WTC11 (cell line): ENCODE measurements around the gene TAF4. TPM values are rescaled to one million over a fixed set of nuclear protein-coding genes. Genes with fewer than 3 reads are reported as not detected.

Experiments used
- ATAC-seq: fragments of 200-7000 bp; cut with Tn5 transposase; 2 replicates; pipeline ENCODE4 v1.10.0; 2021; ENCODE audit warnings: mild to moderate bottlenecking, moderate library complexity
- CTCF ChIA-PET: fragments of 300-600 bp; sonication (Branson Sonifier 250); formaldehyde crosslinking; loops from one replicate; lab custom pipeline; 2021; ENCODE audit warnings: antibody characterized with exemption; lab: Charles Lee
- POLR2A ChIA-PET: fragments of 350-600 bp; sonication (Branson Sonifier 250); formaldehyde crosslinking; loops from one replicate; lab custom pipeline; 2021; ENCODE audit warnings: antibody characterized with exemption; lab: Charles Lee
- DNase-seq: peaks from one replicate; pipeline ENCODE4 v3.0.0; 2021; ENCODE audit warnings: low spot score
- H3K27ac Mint-ChIP-seq: 2 replicates; pipeline ENCODE4 v1.8.0; 2021; ENCODE audit warnings: mixed read lengths
- H3K27me3 Mint-ChIP-seq: 2 replicates; pipeline ENCODE4 v1.8.0; 2021; ENCODE audit warnings: low read depth, mild to moderate bottlenecking, moderate library complexity, mixed read lengths
- H3K36me3 Mint-ChIP-seq: 2 replicates; pipeline ENCODE4 v1.8.0; 2021; ENCODE audit warnings: mixed read lengths
- H3K4me1 Mint-ChIP-seq: 2 replicates; pipeline ENCODE4 v1.8.0; 2022; ENCODE audit warnings: mixed read lengths
- H3K4me3 Mint-ChIP-seq: 2 replicates; pipeline ENCODE4 v1.8.0; 2021; ENCODE audit warnings: mild to moderate bottlenecking, moderate library complexity, mixed read lengths
- H3K9me3 Mint-ChIP-seq: 2 replicates; pipeline ENCODE4 v1.8.0; 2021; ENCODE audit warnings: mixed read lengths
- AR ChIP-seq: fragments of 250-450 bp; sonication (Bioruptor Pico); IDR thresholded peaks from 2 replicates; pipeline ENCODE4 v1.9.0; 2021; ENCODE audit warnings: mild to moderate bottlenecking
- GABPB1 ChIP-seq: sonication (generic); formaldehyde crosslinking; IDR thresholded peaks from 2 replicates; pipeline ENCODE4 v1.8.1; 2023; ENCODE audit warnings: mild to moderate bottlenecking, missing genetic modification reagents
- GTF2I ChIP-seq: fragments of 250-450 bp; sonication (Bioruptor Pico); conservative IDR thresholded peaks from 2 replicates; pipeline ENCODE4 v1.4.0; 2021; ENCODE audit warnings: mild to moderate bottlenecking
- NFATC4 ChIP-seq: fragments of 250-450 bp; sonication (Bioruptor Pico); IDR thresholded peaks from 2 replicates; pipeline ENCODE4 v1.9.0; 2021; ENCODE audit warnings: mild to moderate bottlenecking
- OVOL2 ChIP-seq: fragments of 250-450 bp; sonication (Bioruptor Pico); IDR thresholded peaks from 2 replicates; pipeline ENCODE4 v1.9.0; 2021; ENCODE audit warnings: mild to moderate bottlenecking, borderline replicate concordance
- RORB ChIP-seq: fragments of 250-450 bp; sonication (Bioruptor Pico); IDR thresholded peaks from 2 replicates; pipeline ENCODE4 v1.9.0; 2021; ENCODE audit warnings: mild to moderate bottlenecking
- TEAD1 ChIP-seq: sonication (generic); formaldehyde crosslinking; IDR thresholded peaks from 2 replicates; pipeline ENCODE4 v1.8.0; 2022; ENCODE audit warnings: mild to moderate bottlenecking, missing genetic modification reagents
- TP53 ChIP-seq: sonication (generic); formaldehyde crosslinking; IDR thresholded peaks from 2 replicates; pipeline ENCODE4 v1.8.1; 2023; ENCODE audit warnings: mild to moderate bottlenecking, missing genetic modification reagents
- ZBTB21 ChIP-seq: sonication (generic); formaldehyde crosslinking; IDR thresholded peaks from 2 replicates; pipeline ENCODE4 v1.8.1; 2023; ENCODE audit warnings: mild to moderate bottlenecking, missing genetic modification reagents, borderline replicate concordance
- ZNF671 ChIP-seq: fragments of 250-450 bp; sonication (Bioruptor Pico); IDR thresholded peaks from 2 replicates; pipeline ENCODE4 v1.8.0; 2021; ENCODE audit warnings: mild to moderate bottlenecking
- total RNA-seq: library from RNA; stranded (reverse); gene quantifications from 3 replicates; pipeline ENCODE4 v1.2.3, GENCODE V29; 2021
- TF ChIP-seq, protein P1 (sequence below): sonication (generic); formaldehyde crosslinking; IDR thresholded peaks from 2 replicates; pipeline ENCODE4 v1.8.0; 2022; ENCODE audit warnings: mild to moderate bottlenecking, missing genetic modification reagents
- TF ChIP-seq, protein P2 (sequence below): sonication (generic); formaldehyde crosslinking; IDR thresholded peaks from 2 replicates; pipeline ENCODE4 v1.8.1; 2023; ENCODE audit warnings: mild to moderate bottlenecking, missing genetic modification reagents
- TF ChIP-seq, protein P3 (sequence below): fragments of 250-450 bp; sonication (Bioruptor Pico); IDR thresholded peaks from 2 replicates; pipeline ENCODE4 v2.1.2; 2022; ENCODE audit warnings: mild to moderate bottlenecking, moderate library complexity

TAF4 gene
- total RNA-seq, 1 experiment from 2014 or later, result 34.4 TPM

DNA sequence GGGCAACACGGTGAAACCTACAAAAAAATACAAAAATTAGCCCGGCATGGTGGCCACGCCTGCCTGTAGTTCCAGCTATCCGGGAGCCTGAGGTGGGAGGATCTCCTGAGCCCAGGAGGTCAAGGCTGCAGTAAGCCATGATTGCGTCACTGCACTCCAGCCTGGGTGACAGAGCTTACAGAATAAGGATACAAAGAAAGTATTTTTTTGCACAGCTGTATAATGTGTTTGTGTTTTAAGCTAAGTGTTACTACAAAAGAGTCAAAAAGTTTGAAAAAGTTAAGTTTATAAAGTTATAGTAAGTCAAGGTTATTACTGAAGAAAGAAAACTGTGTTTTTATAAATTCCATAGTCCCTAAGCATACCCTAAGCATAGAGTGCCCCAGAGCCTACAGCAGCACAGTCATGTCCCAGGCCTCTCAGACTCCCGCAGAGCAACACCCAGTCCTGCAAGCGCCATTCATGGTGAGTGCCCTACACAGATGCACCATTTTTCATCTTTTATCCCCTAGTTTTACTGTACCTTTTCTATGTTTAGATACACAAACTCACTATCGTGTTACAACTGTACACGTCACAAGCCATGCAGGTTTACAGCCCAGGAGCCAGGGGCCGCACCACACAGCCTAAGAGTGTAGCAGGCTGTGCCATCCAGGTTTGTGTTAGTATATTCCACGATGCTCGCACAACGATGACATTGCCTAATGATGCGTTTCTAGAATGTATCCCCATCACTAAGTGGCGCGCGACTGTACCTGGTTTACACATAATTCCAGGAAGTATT, 22.4 kb downstream of the TAF4 start:
- DNase-seq, result no peak
- POLR2A ChIA-PET, result no interaction called here
- H3K36me3 Mint-ChIP-seq, result no peaks in the 10 kb centered on the region
- TF ChIP-seq RORB (no peak), GTF2I (no peak), AR (no peak), GABPB1 (CRISPR knock-in tag) (peak; percentile 95)
- TF ChIP-seq, all 79 proteins: peak for 1
- Mint-ChIP-seq H3K4me1 (peaks cover 72% of the 10 kb centered on the region), H3K27me3 (no peaks in the 10 kb centered on the region), H3K4me3 (no peak overlapping the region), H3K9me3 (no peaks in the 10 kb centered on the region), H3K27ac (no peak overlapping the region)
- no peak for ATAC-seq
- CTCF ChIA-PET, result no interaction called here

GRCh38 chr20:62042025-62042820, 23.5 kb downstream of the TAF4 start:
- peaks cover 4% of the 10 kb centered on the region; the same call in 1 of the 2 replicates for H3K9me3 Mint-ChIP-seq
- POLR2A ChIA-PET, result no interaction called here
- H3K4me3 Mint-ChIP-seq, result no peak overlapping the region
- H3K4me1 Mint-ChIP-seq, result peaks cover 68% of the 10 kb centered on the region
- peak overlapping the region; percentile 58; the same call in 1 of the 2 replicates for H3K27ac Mint-ChIP-seq
- no peak for TF ChIP-seq OVOL2
- TF ChIP-seq ZNF671 (CRISPR knock-in tag), result no peak
- TF ChIP-seq TEAD1 (CRISPR knock-in tag), result no peak
- TF ChIP-seq ZBTB21 (CRISPR knock-in tag), result no peak
- TF ChIP-seq, protein P1, sequence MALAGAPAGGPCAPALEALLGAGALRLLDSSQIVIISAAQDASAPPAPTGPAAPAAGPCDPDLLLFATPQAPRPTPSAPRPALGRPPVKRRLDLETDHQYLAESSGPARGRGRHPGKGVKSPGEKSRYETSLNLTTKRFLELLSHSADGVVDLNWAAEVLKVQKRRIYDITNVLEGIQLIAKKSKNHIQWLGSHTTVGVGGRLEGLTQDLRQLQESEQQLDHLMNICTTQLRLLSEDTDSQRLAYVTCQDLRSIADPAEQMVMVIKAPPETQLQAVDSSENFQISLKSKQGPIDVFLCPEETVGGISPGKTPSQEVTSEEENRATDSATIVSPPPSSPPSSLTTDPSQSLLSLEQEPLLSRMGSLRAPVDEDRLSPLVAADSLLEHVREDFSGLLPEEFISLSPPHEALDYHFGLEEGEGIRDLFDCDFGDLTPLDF, result no peak
- DNase-seq (no peak), ATAC-seq (no peak)
- CTCF ChIA-PET, result no interaction called here
- H3K27me3 Mint-ChIP-seq, result no peaks in the 10 kb centered on the region
- H3K36me3 Mint-ChIP-seq, result peaks cover 5% of the 10 kb centered on the region

DNA sequence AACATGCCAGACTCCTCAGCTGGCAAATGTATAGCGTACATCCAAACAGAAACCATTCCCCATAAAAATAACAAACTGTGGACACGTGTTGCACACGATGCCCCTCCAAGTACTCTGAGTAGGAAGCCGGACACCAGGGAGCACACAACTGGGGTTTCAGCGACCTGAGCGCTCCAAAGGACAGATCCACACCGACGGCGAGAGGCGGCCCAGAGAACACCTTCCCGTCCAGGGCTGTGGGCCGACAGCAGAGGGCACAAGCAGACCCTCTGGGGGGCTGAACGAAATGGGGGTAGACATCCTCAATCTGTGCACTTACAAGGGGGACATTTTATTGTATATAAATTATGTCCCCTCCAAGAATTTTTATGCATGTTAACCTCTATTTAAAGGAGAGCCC, 24.7 kb downstream of the TAF4 start:
- POLR2A ChIA-PET, result no interaction called here
- TF ChIP-seq, protein P2, sequence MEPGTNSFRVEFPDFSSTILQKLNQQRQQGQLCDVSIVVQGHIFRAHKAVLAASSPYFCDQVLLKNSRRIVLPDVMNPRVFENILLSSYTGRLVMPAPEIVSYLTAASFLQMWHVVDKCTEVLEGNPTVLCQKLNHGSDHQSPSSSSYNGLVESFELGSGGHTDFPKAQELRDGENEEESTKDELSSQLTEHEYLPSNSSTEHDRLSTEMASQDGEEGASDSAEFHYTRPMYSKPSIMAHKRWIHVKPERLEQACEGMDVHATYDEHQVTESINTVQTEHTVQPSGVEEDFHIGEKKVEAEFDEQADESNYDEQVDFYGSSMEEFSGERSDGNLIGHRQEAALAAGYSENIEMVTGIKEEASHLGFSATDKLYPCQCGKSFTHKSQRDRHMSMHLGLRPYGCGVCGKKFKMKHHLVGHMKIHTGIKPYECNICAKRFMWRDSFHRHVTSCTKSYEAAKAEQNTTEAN (CRISPR knock-in tag), result no peak
- TF ChIP-seq NFATC4 (CRISPR knock-in tag), result no peak
- TF ChIP-seq TP53, result no peak
- TF ChIP-seq, protein P3, sequence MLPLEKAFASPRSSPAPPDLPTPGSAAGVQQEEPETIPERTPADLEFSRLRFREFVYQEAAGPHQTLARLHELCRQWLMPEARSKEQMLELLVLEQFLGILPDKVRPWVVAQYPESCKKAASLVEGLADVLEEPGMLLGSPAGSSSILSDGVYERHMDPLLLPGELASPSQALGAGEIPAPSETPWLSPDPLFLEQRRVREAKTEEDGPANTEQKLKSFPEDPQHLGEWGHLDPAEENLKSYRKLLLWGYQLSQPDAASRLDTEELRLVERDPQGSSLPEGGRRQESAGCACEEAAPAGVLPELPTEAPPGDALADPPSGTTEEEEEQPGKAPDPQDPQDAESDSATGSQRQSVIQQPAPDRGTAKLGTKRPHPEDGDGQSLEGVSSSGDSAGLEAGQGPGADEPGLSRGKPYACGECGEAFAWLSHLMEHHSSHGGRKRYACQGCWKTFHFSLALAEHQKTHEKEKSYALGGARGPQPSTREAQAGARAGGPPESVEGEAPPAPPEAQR (CRISPR knock-in tag), result no peak
- peaks cover 64% of the 10 kb centered on the region for H3K4me1 Mint-ChIP-seq
- H3K4me3 Mint-ChIP-seq, result no peak overlapping the region
- H3K9me3 Mint-ChIP-seq, result peaks cover 4% of the 10 kb centered on the region; the same call in 1 of the 2 replicates
- ATAC-seq, result 0 out of 2 replicates have a peak, but pooled peaks have one; percentile 17
- CTCF ChIA-PET, result interaction anchor here (1.8 kb wide), 1 partner anchor 30 kb away, joined by 5 read pairs; no protein-coding TSS in a partner anchor
- DNase-seq, result no peak
- no peaks in the 10 kb centered on the region for H3K27me3 Mint-ChIP-seq
- peaks cover 7% of the 10 kb centered on the region for H3K36me3 Mint-ChIP-seq
- H3K27ac Mint-ChIP-seq, result peak overlapping the region; percentile 78
